Hepatocyte (in vitro differentiated cells): ENCODE data around the gene LSAMP.

Source experiments
- CTCF ChIP-seq: fragments of 200-600 bp; sonication (generic); IDR thresholded peaks from 2 replicates; pipeline ENCODE4 v1.5.1; 2016; ENCODE audit warnings: antibody characterized with exemption, mild to moderate bottlenecking; ENCODE audit not compliant: poor library complexity
- EZH2 ChIP-seq: fragments of 200-600 bp; sonication (generic); IDR thresholded peaks from 2 replicates; pipeline ENCODE4 v1.6.1; 2016; ENCODE audit warnings: antibody characterized with exemption, mild to moderate bottlenecking, borderline replicate concordance
- EZH2phosphoT487 ChIP-seq: fragments of 200-600 bp; sonication (generic); IDR thresholded peaks from one replicate; pipeline ENCODE4 v1.6.1; 2018; ENCODE audit warnings: antibody characterized with exemption, mild to moderate bottlenecking, low read depth, moderate library complexity; ENCODE audit not compliant: unreplicated experiment, severe bottlenecking

- TF ChIP-seq CTCF (no peak), EZH2 (no peak), EZH2phosphoT487 (no peak)
These were observed 375.2 kb downstream of the LSAMP start for GRCh38 chr3:116070061-116070460.
